Stimulated activated CD8-positive, alpha-beta memory T cell treated with anti-CD3 and anti-CD28 coated beads, Interleukin-12 subunit alpha, Interleukin-12 subunit beta, amount 100 ng/mL, for 24 hours (primary cell): ENCODE data around the gene PEX1.
"Not testable (repeated sequence)": the region's sequence is repeated elsewhere in the genome, so short reads cannot be mapped to it uniquely, and the experiment has no call there.

Experiments used
- DNase-seq: peaks from one replicate; pipeline ENCODE4 v3.0.0-alpha.2; 2020; ENCODE audit errors: extremely low read depth

The PEX1 gene

DNA sequence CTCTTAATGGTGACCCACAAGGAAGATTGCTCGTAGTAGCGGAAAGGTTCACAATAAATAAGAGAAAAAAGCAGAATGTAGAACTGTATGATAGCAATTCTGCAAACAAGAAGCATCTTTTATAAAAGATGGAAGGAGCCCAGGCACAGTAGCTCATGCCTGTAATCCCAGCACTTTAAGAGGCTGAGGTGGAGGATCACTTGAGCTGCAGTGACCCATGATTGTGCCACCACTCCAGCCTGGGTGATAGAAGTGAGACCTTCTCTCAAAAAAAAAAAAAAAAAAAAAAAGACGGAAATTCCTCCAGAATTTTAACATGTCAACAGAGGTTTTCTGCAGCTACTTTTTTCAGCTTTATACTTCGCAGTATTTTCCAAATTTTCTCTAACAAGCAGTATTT is 67.8 kb downstream of the PEX1 start:
- DNase-seq, result no peak

DNA sequence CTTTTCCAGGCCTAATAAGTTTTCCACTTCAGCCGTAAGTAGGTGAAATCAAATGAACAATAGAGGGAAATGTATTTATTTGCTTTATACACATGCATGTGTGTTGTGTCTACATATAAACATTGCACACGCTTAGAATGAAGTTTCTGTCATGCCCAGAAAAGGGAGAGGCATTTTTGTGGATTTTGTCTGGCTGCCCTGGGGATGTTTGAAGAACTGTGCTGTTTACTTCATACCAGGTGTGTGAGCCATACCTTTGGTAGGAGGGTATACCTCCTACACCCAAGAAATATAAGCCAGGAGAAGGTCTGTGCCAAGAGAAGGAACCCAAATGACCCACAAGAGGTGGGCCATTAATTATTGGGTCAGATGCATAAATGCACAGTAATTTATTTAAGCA is 68.2 kb downstream of the PEX1 start:
- DNase-seq, result no peak

DNA sequence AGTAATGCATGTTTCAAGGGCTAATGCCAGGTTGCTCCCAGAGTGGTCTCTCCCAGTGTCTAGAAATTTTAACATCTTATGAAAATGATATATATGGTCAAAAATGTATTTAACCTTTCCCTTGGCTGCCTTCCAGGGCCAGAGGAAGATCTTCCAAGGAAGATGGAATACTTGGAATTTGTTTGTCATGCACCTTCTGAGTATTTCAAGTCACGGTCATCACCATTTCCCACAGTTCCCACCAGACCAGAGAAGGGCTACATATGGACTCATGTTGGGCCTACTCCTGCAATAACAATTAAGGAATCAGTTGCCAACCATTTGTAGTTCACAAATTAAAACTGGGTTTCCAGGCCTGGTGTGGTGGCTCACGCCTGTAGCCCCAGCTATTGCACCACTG is 72.1 kb downstream of the PEX1 start:
- DNase-seq, result no peak

DNA sequence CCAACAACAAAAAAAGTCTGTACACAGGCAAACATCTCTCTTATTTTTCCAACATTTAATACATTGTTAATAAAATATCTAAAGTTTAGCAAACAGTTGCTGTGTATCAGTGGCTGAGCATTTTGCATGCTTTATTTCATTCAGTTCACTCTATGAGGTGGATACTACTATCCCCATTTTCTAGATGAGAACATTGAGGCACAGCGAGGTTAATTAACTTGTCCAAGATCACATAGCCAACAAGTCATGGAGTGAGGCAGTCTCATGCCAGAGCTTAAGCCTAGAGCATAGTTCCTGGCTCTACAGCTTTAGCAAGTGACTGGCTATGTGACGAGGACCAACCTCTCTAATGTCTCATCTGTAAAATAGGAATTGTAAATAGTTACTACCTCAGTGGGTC is 76.7 kb downstream of the PEX1 start:
- DNase-seq, result no peak

DNA sequence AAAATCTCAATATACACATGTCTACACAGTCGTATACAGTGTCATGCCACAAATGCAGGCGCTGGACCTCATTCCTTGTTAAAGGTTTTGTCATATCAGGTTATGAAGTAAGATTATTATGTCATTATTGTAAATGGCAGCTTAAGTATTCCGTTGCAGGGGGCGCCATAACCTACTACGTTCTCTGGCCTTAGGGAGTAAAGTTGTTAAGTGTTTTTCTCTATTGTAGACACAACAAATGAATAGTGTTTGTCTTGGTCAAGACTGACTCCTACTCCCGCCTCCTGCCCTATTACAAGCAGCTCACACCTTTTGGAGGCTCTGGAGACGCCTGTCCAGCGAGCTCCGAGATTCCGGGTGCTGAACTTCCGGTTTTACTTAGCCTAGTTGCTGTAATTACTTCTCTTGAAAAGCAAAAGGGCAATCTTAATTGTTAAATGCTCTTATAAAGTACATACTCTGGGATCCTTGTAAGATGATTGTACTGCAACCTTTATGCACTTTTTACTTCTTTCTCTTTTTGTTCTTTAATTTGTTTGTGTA is 80.0 kb downstream of the PEX1 start:
- no peak for DNase-seq

DNA sequence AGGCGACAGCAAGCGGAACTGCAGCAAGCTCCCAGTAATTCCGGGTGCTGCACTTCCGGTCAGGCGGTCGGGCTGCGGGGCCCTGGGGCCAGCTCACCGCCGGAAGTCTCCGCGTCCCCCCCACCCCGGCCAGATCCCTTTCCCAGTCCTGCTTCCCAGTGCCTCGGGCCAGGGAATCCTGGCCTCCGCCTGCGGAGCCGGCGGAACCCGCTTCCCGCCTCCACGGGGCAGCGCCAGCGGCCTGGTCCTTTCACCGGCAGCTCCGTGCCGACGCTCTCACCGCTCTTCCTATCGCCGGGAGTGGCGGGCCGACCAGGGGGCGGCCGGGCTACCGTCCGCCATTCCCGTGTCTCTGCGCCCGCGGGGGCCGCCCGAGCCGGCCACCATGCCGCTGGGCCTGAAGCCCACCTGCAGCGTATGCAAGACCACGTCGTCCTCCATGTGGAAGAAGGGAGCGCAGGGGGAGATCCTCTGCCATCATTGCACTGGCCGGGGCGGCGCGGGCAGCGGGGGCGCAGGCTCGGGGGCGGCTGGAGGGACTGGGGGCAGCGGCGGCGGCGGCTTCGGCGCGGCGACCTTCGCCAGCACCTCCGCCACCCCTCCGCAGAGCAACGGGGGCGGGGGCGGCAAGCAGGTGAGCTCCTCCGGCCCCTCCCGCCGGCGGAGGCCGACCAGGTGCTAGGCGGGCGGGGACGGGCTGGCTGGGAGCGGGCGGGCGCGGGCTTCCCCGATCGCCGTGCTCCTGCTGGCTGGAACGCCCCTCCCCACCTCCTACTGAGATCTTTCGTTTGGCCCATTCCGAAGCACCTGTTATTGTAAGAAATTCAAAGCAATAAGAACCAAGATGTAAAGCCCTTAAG is 80.7 kb downstream of the PEX1 start, which contains the start of gene GATAD1:
GATAD1 (plus strand) TSS at position 138 of the 860 bp plus-strand sequence; CDS start at position 386, 248 bp downstream.
- peak; percentile 61 for DNase-seq

DNA sequence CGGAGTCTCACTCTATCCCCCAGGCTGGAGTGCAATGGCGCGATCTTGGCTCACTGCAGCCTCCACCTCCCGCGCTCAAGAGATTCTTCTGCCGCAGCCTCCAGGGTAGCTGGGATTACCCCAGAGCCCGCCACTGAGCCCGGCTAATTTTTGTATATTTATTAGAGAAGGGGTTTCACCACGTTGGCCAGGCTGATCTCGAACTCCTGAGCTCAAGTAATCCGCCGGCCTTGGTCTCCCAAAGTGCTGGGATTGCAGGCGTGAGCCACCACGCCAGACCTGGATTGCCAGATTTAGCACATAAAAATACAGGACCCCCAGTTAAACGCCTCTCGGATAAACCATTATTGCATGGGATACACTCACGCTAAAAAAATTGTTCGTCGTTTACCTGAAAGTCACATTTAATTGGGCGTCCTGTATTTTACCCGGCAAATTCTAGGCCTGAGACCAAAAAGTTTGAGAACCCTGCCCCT is 81.4 kb downstream of the PEX1 start:
- no peak for DNase-seq

DNA sequence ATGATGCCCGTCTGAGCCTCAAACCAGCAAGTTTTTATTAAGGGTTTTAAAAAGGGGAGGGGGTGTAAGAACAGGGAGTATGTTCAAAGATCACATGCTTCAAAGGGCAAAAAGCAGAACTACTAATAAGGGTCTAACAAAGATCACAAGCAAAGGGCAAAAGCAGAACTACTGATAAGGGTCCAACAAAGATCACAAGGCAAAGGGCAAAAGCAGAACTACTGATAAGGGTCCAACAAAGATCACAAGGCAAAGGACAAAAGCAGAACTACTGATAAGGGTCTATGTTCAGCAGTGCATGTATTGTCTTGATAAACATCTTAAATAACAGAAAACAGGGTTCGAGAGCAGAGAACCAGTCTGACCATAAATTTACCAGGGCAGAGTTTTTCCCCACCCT is 85.6 kb downstream of the PEX1 start:
- DNase-seq, result not testable (repeated sequence)

DNA sequence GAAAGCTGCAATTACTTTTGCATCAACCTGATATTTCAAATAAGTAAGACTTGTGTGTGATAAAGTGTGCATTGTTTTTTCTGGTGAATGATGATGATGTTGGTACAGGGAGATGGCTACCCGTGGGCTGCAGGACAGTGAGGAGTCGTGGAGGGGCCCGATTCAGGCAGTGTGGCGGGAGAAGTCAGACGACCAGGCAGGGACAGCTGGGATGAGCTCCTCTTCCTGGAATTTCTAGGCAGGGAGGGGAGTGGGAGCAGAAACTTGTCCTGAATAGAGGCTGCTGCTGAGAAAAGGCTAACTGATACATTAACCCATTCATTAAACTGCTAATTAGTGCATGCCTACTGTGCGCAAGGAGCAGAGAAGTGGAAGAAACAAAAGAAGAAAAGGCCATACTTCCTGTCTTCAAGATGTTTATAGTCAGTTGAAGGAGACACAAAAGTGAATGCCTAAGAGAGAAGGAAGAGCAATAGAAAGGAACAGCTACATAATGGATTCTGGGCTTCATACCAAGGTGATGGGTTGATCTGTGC is 90.3 kb downstream of the PEX1 start:
- no peak for DNase-seq
